IPS-15b (cell line): ENCODE measurements around the gene ARHGAP15.

Experiments used
- H3K27me3 ChIP-seq: one replicate; pipeline ENCODE4 v1.6.1; 2013; ENCODE audit warnings: low read length; ENCODE audit not compliant: control insufficient read depth, insufficient read depth
- H3K36me3 ChIP-seq: one replicate; pipeline ENCODE4 v1.6.1; 2013; ENCODE audit warnings: low read length; ENCODE audit not compliant: control insufficient read depth, insufficient read depth
- H3K4me1 ChIP-seq: one replicate; pipeline ENCODE4 v1.6.1; 2013; ENCODE audit warnings: mild to moderate bottlenecking, low read length; ENCODE audit not compliant: control insufficient read depth, insufficient read depth
- H3K4me3 ChIP-seq: one replicate; pipeline ENCODE4 v1.5.1; 2013; ENCODE audit warnings: low read depth, low read length
- H3K9ac ChIP-seq: one replicate; pipeline ENCODE4 v1.6.1; 2013; ENCODE audit warnings: low read depth, mild to moderate bottlenecking, low read length
- H3K9me3 ChIP-seq: one replicate; pipeline ENCODE4 v1.6.1; 2013; ENCODE audit warnings: mild to moderate bottlenecking, low read length; ENCODE audit not compliant: control insufficient read depth, insufficient read depth

Gene ARHGAP15

GRCh38 chr2:143177096-143177786 is 48.0 kb downstream of the ARHGAP15 start:
- no peaks in the 10 kb centered on the region for H3K27me3 ChIP-seq
- H3K9me3 ChIP-seq, result no peaks in the 10 kb centered on the region
- no peaks in the 10 kb centered on the region for H3K36me3 ChIP-seq
- H3K4me3 ChIP-seq, result no peak overlapping the region
- H3K4me1 ChIP-seq, result no peaks in the 10 kb centered on the region
- H3K9ac ChIP-seq, result no peak overlapping the region

GRCh38 chr2:143181494-143181893 is 52.3 kb downstream of the ARHGAP15 start:
- no peaks in the 10 kb centered on the region for H3K9me3 ChIP-seq
- H3K4me3 ChIP-seq, result no peak overlapping the region
- H3K4me1 ChIP-seq, result no peaks in the 10 kb centered on the region
- H3K9ac ChIP-seq, result no peak overlapping the region
- H3K27me3 ChIP-seq, result no peaks in the 10 kb centered on the region
- no peaks in the 10 kb centered on the region for H3K36me3 ChIP-seq

- Histone ChIP-seq H3K4me3 (no peak overlapping the region), H3K9ac (no peak overlapping the region), H3K27me3 (no peaks in the 10 kb centered on the region), H3K36me3 (no peaks in the 10 kb centered on the region), H3K9me3 (no peaks in the 10 kb centered on the region), H3K4me1 (no peaks in the 10 kb centered on the region)
Observed at GRCh38 chr2:143182649-143183048, 53.4 kb downstream of the ARHGAP15 start.

GRCh38 chr2:143183804-143184463 is 54.7 kb downstream of the ARHGAP15 start:
- H3K9ac ChIP-seq, result no peak overlapping the region
- no peaks in the 10 kb centered on the region for H3K4me1 ChIP-seq
- no peaks in the 10 kb centered on the region for H3K27me3 ChIP-seq
- H3K9me3 ChIP-seq, result no peaks in the 10 kb centered on the region
- no peaks in the 10 kb centered on the region for H3K36me3 ChIP-seq
- H3K4me3 ChIP-seq, result no peak overlapping the region

- no peaks in the 10 kb centered on the region for H3K27me3 ChIP-seq
- H3K36me3 ChIP-seq, result no peaks in the 10 kb centered on the region
- H3K9me3 ChIP-seq, result no peaks in the 10 kb centered on the region
- no peak overlapping the region for H3K9ac ChIP-seq
- no peaks in the 10 kb centered on the region for H3K4me1 ChIP-seq
- H3K4me3 ChIP-seq, result no peak overlapping the region
Observed at GRCh38 chr2:143186876-143187275, 57.7 kb downstream of the ARHGAP15 start.

- Histone ChIP-seq H3K9ac (no peak overlapping the region), H3K9me3 (no peaks in the 10 kb centered on the region), H3K4me1 (no peaks in the 10 kb centered on the region), H3K4me3 (no peak overlapping the region), H3K36me3 (no peaks in the 10 kb centered on the region), H3K27me3 (no peaks in the 10 kb centered on the region)
Observed at GRCh38 chr2:143190431-143190830, 61.2 kb downstream of the ARHGAP15 start.

- Histone ChIP-seq H3K4me1 (no peaks in the 10 kb centered on the region), H3K36me3 (no peaks in the 10 kb centered on the region), H3K27me3 (no peaks in the 10 kb centered on the region), H3K9me3 (no peaks in the 10 kb centered on the region), H3K9ac (no peak overlapping the region), H3K4me3 (no peak overlapping the region)
Observed at GRCh38 chr2:143192106-143192505, 62.9 kb downstream of the ARHGAP15 start.

- Histone ChIP-seq H3K4me3 (no peak overlapping the region), H3K27me3 (no peaks in the 10 kb centered on the region), H3K9ac (no peak overlapping the region), H3K36me3 (no peaks in the 10 kb centered on the region), H3K4me1 (no peaks in the 10 kb centered on the region), H3K9me3 (no peaks in the 10 kb centered on the region)
Observed at GRCh38 chr2:143192716-143193115, 63.5 kb downstream of the ARHGAP15 start.

GRCh38 chr2:143193121-143193520 is 63.9 kb downstream of the ARHGAP15 start:
- Histone ChIP-seq H3K9me3 (no peaks in the 10 kb centered on the region), H3K4me1 (no peaks in the 10 kb centered on the region), H3K36me3 (no peaks in the 10 kb centered on the region), H3K9ac (no peak overlapping the region), H3K4me3 (no peak overlapping the region), H3K27me3 (no peaks in the 10 kb centered on the region)

GRCh38 chr2:143195511-143195910 is 66.3 kb downstream of the ARHGAP15 start:
- no peak overlapping the region for H3K9ac ChIP-seq
- no peaks in the 10 kb centered on the region for H3K27me3 ChIP-seq
- H3K9me3 ChIP-seq, result no peaks in the 10 kb centered on the region
- no peaks in the 10 kb centered on the region for H3K4me1 ChIP-seq
- no peaks in the 10 kb centered on the region for H3K36me3 ChIP-seq
- H3K4me3 ChIP-seq, result no peak overlapping the region

GRCh38 chr2:143204062-143204461 is 74.8 kb downstream of the ARHGAP15 start:
- H3K4me3 ChIP-seq, result no peak overlapping the region
- H3K4me1 ChIP-seq, result no peaks in the 10 kb centered on the region
- no peak overlapping the region for H3K9ac ChIP-seq
- no peaks in the 10 kb centered on the region for H3K27me3 ChIP-seq
- H3K36me3 ChIP-seq, result no peaks in the 10 kb centered on the region
- no peaks in the 10 kb centered on the region for H3K9me3 ChIP-seq

- Histone ChIP-seq H3K36me3 (no peaks in the 10 kb centered on the region), H3K27me3 (no peaks in the 10 kb centered on the region), H3K9me3 (no peaks in the 10 kb centered on the region), H3K4me3 (no peak overlapping the region), H3K9ac (no peak overlapping the region), H3K4me1 (no peaks in the 10 kb centered on the region)
Observed at GRCh38 chr2:143205106-143205764, 76.0 kb downstream of the ARHGAP15 start.
